GM13976 (cell line): ENCODE data around the gene ADCY2.

Experiments used
- DNase-seq: peaks from one replicate; pipeline ENCODE4 v3.0.0; 2012; ENCODE audit warnings: low spot score
- in situ Hi-C: fragments of 300-500 bp; cut with MboI; formaldehyde crosslinking; loops from one replicate; pipeline ENCODE4 v1.12.0; 2022; ENCODE audit warnings: low sequenced_read_pairs, mixed read lengths, inconsistent platforms; ENCODE audit not compliant: unreplicated experiment
- TF ChIP-seq, protein P1 (sequence below): IDR thresholded peaks from 2 replicates; pipeline ENCODE4 v1.5.1; 2012; ENCODE audit warnings: borderline replicate concordance, mild to moderate bottlenecking; ENCODE audit not compliant: insufficient read depth; ENCODE audit errors: extremely low read depth, missing control alignments, control extremely low read depth

The ADCY2 gene

DNA sequence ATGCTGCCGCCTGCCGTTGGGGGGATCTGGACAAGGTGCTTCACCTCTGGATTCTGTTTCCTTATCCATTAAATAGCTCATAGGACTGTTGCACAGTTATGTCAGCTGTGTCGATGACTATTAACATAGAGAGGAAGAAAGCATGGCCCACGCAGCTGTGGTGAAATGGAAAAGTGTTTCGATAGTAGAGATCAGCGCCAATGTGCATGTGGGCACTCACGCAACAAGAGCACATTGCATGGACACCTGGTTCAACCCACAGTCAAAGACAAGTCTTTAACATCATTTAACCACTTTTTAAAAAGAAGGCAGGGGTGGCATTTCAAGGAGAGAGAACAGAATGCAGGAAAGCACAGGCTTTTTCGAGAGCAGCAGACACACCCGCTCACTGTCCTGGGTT, 107.6 kb downstream of the ADCY2 start:
- no peak for DNase-seq
- in situ Hi-C loops = no loop called here
- TF ChIP-seq, protein P1, sequence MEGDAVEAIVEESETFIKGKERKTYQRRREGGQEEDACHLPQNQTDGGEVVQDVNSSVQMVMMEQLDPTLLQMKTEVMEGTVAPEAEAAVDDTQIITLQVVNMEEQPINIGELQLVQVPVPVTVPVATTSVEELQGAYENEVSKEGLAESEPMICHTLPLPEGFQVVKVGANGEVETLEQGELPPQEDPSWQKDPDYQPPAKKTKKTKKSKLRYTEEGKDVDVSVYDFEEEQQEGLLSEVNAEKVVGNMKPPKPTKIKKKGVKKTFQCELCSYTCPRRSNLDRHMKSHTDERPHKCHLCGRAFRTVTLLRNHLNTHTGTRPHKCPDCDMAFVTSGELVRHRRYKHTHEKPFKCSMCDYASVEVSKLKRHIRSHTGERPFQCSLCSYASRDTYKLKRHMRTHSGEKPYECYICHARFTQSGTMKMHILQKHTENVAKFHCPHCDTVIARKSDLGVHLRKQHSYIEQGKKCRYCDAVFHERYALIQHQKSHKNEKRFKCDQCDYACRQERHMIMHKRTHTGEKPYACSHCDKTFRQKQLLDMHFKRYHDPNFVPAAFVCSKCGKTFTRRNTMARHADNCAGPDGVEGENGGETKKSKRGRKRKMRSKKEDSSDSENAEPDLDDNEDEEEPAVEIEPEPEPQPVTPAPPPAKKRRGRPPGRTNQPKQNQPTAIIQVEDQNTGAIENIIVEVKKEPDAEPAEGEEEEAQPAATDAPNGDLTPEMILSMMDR = no peak

DNA sequence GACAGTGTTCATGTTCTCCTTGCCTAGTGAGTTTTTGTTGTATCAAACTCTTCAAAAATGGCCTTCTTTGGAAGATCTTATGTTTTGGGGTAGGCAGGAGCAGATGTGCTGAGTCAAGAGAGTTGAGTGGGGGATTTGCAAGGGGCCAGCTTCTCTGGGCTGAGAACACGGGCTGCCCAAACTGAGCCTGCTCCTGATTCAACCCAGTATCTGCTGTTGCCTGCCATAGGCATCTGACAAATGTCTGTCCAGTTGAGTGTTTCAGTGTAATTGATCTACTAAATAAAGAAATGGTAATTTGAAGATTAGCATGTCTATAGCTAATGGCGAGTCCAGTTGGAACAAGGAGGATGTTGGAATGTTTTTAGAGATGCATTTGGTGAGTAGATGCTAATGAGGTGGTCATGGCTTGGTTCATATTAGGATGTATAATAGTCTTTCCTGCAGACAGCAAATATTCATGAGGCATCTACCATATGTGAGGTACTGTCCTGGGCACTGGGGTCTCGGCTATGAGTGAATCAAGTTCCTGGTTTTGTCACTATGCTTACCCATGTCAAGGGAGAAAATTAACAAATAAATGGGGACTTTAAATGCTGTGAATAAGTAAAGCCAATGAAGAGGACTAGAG, 119.5 kb downstream of the ADCY2 start:
- TF ChIP-seq, protein P1 = no peak
- in situ Hi-C loops = no loop called here

DNA sequence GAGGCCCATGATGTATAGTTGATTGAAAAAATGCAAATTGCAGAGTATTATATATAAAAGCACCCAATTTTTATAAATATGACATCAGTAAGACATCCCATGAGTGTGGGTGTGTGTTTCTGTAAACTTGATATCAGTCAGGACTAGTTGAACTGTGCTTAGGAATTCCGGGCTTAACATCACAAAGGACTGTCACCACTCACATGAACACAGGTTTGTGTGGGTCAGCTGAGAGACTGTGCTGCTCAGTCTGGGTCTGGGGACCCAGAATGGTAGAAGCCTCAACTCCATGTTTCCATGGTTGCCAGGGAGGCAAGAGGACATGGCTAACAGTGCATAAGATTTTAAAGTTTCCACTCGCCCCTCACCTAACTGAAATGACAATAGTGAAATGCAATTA, 120.3 kb downstream of the ADCY2 start:
- in situ Hi-C loops = no loop called here

More for the DNA sequence above, 119.5 kb downstream of the ADCY2 start:
- DNase-seq = no peak

DNA sequence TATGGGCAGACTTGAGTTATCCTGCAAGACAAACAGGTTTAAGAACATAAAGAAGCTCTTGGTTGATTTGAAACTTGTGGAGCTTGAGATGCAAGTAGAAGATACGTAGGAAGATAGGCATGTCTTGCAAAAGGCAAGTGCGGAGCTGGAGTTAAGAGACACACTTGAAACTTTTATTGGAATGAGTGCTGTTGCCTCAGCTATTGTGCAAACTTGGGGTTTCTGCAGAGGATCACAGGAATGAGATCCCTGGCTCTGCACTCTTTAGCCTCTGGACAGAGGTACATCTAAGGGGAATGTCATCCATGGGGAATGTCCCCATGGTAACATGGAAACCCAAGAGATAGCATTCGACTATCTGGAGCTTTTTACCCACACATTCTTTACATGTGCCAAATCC, 121.1 kb downstream of the ADCY2 start:
- TF ChIP-seq, protein P1 = no peak
- in situ Hi-C loops = no loop called here
- no peak for DNase-seq

More for the DNA sequence above, 120.3 kb downstream of the ADCY2 start:
- no peak for DNase-seq
- TF ChIP-seq, protein P1 = no peak

DNA sequence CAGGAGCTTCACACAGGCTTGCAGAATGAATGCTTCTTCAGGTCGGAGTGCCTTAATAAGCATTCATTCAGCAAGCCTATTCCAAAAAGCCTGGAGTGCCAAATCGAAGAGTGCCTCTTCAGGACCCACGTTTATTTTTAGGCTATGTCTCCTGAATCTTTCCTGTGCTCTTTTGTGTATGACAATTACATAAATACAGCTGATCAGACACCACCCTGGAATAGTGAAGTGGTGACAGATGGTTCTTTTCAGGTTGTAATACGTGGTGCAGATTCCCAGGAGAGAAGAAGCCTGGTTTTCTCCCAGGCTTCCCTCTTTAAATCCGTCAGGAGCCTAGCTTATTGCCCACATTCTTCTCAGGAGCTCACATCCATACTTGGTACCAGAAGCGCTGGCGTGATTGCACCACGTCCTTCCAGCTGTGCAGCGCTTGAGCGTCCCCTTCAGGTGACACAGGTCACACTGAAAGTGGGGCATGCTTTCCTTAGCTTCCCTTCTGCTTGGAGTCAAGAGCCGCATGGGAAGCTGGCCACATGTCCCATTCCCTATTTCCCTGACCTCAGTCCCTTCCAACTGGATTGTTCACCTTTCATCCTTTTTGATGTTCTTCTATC, 123.1 kb downstream of the ADCY2 start:
- TF ChIP-seq, protein P1 = no peak
- in situ Hi-C loops = no loop called here
- no peak for DNase-seq

DNA sequence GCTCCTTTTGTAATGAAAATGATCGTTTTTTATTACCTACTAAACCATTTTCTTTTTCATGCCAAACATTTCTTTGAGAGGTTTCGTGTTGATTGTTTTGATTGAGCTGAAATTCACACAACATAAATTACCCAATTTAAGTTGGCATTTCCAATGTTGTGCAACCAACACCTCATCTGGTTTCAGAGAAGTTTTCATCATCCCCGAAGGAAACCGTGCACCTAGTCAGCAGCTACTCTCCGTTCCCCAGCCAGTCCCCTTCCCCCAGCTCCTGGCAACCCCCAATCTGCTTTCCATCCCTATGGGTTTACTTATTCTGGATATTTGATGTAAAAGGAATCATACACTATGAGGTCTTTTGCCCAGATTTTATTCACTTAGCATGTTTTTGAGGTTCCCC, 123.6 kb downstream of the ADCY2 start:
- TF ChIP-seq, protein P1 = no peak
- in situ Hi-C loops = no loop called here
- no peak for DNase-seq

DNA sequence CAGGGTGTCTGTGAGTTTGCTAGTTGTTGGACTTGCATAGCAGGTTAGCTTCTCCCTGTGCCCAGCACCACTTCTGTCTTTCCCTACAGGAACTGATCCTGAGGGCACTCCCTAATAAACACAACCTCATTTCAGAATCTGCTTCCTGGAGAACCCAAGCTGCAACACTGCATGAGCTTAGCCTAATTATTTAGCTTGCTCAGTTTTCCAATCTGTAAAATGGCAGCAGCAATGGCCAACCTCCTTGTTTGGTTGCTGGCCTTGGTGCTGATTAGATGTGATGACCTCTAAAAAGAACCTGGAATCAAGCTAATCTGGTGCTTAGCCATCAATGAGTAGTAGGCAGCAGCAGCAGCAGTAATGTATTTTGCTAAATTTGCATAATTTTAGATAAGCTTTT, 133.9 kb downstream of the ADCY2 start:
- in situ Hi-C loops = no loop called here
- DNase-seq = no peak
- TF ChIP-seq, protein P1 = no peak
